AG04450 (cell line): Measurements from ENCODE around the gene DYSF. TPM values are rescaled to one million over a fixed set of nuclear protein-coding genes. Genes with fewer than 3 reads are reported as not detected.

Experiments
- CTCF ChIA-PET: fragments of 300-600, 350-600 bp; formaldehyde crosslinking; extraction: SDS; loops from one replicate; lab custom pipeline; 2022; ENCODE audit warnings: antibody characterized with exemption, inconsistent platforms; lab: Charles Lee
- POLR2A ChIA-PET: fragments of 350-600 bp; formaldehyde crosslinking; extraction: SDS; loops from one replicate; lab custom pipeline; 2021; ENCODE audit warnings: antibody characterized with exemption, inconsistent platforms; lab: Yijun Ruan, JAX
- DNase-seq: peaks from one replicate; pipeline ENCODE4 v3.0.0-alpha.2; 2011; ENCODE audit warnings: low read depth, low spot score
- H3K27ac ChIP-seq: one replicate; pipeline ENCODE4 v1.5.1; 2012; ENCODE audit warnings: low read depth, low read length, control low read depth
- H3K27me3 ChIP-seq: one replicate; pipeline ENCODE4 v1.6.0; 2012; ENCODE audit warnings: low read length; ENCODE audit not compliant: control insufficient read depth, insufficient read depth
- H3K4me3 ChIP-seq: 2 replicates; pipeline ENCODE4 v1.5.1; 2011; ENCODE audit warnings: mild to moderate bottlenecking, low read depth, low read length, control low read depth
- H3K9me3 ChIP-seq: 2 replicates; pipeline ENCODE4 v1.5.1; 2012; ENCODE audit warnings: low read length; ENCODE audit not compliant: control insufficient read depth, insufficient read depth
- CTCF ChIP-seq: IDR thresholded peaks from 2 replicates; pipeline ENCODE4 v1.5.1; 2011; ENCODE audit warnings: low read depth, low read length, control low read depth, inconsistent platforms
- polyA plus RNA-seq: library from polyadenylated mRNA; depleted of rRNA; stranded (reverse); fragments of >200 nt; gene quantifications from 2 replicates; pipeline ENCODE4 v1.2.3, GENCODE V29; 2011

DYSF gene
- polyA plus RNA-seq, 1 experiment, result 0.07 TPM

GRCh38 chr2:71555798-71556454 is 102.6 kb downstream of the DYSF start:
- ChIA-PET POLR2A (no interaction called here), CTCF (interaction anchor here (0.6 to 1.8 kb wide), 5 partner anchors 10 to 1190 kb away, joined by 3 to 6 read pairs (median 4); no protein-coding TSS in a partner anchor)
- no peak for DNase-seq

GRCh38 chr2:71556692-71557250 is 103.4 kb downstream of the DYSF start:
- CTCF ChIA-PET, result interaction anchor here (0.6 to 1.8 kb wide), 3 partner anchors 11 to 241 kb away, joined by 4 to 6 read pairs (median 4); no protein-coding TSS in a partner anchor
- Histone ChIP-seq H3K4me3 (no peak overlapping the region), H3K27me3 (peaks cover 35% of the 10 kb centered on the region), H3K27ac (no peak overlapping the region), H3K9me3 (no peaks in the 10 kb centered on the region; the same call in 1 of the 2 replicates)
- POLR2A ChIA-PET, result no interaction called here
- TF ChIP-seq CTCF, result no peak
- DNase-seq, result no peak

More at GRCh38 chr2:71555798-71556454, 102.6 kb downstream of the DYSF start:
- no peak for TF ChIP-seq CTCF
- H3K27ac ChIP-seq, result no peak overlapping the region
- peaks cover 28% of the 10 kb centered on the region for H3K27me3 ChIP-seq
- H3K9me3 ChIP-seq, result no peaks in the 10 kb centered on the region
- H3K4me3 ChIP-seq, result no peak overlapping the region

- TF ChIP-seq CTCF, result no peak
- Histone ChIP-seq H3K4me3 (no peak overlapping the region), H3K27ac (no peak overlapping the region), H3K9me3 (no peaks in the 10 kb centered on the region; the same call in 1 of the 2 replicates), H3K27me3 (peaks cover 35% of the 10 kb centered on the region)
- POLR2A ChIA-PET, result no interaction called here
- CTCF ChIA-PET, result interaction anchor here (1.8 kb wide), 1 partner anchor 11 kb away, joined by 6 read pairs; no protein-coding TSS in a partner anchor
- DNase-seq, result no peak
These were observed 104.0 kb downstream of the DYSF start for GRCh38 chr2:71557321-71557720.

GRCh38 chr2:71558300-71559051 is 105.1 kb downstream of the DYSF start:
- ChIA-PET POLR2A (no interaction called here), CTCF (interaction anchor here (0.5 kb wide), 1 partner anchor 1057 kb away, joined by 4 read pairs; no protein-coding TSS in a partner anchor)
- no peak overlapping the region for H3K27ac ChIP-seq
- H3K4me3 ChIP-seq, result no peak overlapping the region
- H3K9me3 ChIP-seq, result no peaks in the 10 kb centered on the region; the same call in 1 of the 2 replicates
- no peak for TF ChIP-seq CTCF
- H3K27me3 ChIP-seq, result peaks cover 31% of the 10 kb centered on the region
- no peak for DNase-seq
